A673 (cell line): ENCODE measurements around the gene MAX. TPM values are rescaled to one million over a fixed set of nuclear protein-coding genes. Genes with fewer than 3 reads are reported as not detected.

ENCODE experiments used
- BruUV-seq: library from RNA; stranded (reverse); fragments of 400-500 nt; replicated peaks from 2 replicates; lab custom pipeline; 2021; lab: Mats Ljungman, UMichigan
- CTCF ChIA-PET: fragments of 300-600 bp; sonication (Branson Sonifier 250); formaldehyde crosslinking; loops from one replicate; lab custom pipeline; 2022; ENCODE audit warnings: antibody characterized with exemption; lab: Charles Lee
- POLR2A ChIA-PET: fragments of 300-600 bp; sonication (Branson Sonifier 250); formaldehyde crosslinking; loops from one replicate; lab custom pipeline; 2022; ENCODE audit warnings: antibody characterized with exemption; ENCODE audit not compliant: low non-redundant PET; lab: Charles Lee
- DNase-seq: peaks from one replicate; pipeline ENCODE4 v3.0.0-alpha.2; 2015; ENCODE audit warnings: low spot score
- H3K27ac ChIP-seq: fragments of 200-600 bp; sonication (generic); 2 replicates; pipeline ENCODE4 v1.5.1; 2016; ENCODE audit warnings: mixed run types, low read depth, mild to moderate bottlenecking, mixed read lengths, antibody characterized with exemption, low read length; ENCODE audit not compliant: poor library complexity, severe bottlenecking
- H3K27me3 ChIP-seq: fragments of 200-600 bp; sonication (generic); replicated peaks from 2 replicates; pipeline ENCODE4 v1.6.1; 2017; ENCODE audit warnings: mixed run types, low read depth, mild to moderate bottlenecking, mixed read lengths, antibody characterized with exemption, low read length; ENCODE audit not compliant: insufficient read depth, poor library complexity
- H3K36me3 ChIP-seq: fragments of 200-600 bp; sonication (generic); 2 replicates; pipeline ENCODE4 v1.6.1; 2016; ENCODE audit warnings: mixed run types, mild to moderate bottlenecking, mixed read lengths, antibody characterized with exemption, low read length; ENCODE audit not compliant: insufficient read depth, poor library complexity, severe bottlenecking
- H3K4me1 ChIP-seq: fragments of 200-600 bp; sonication (generic); 2 replicates; pipeline ENCODE4 v1.6.1; 2017; ENCODE audit warnings: mixed run types, mild to moderate bottlenecking, mixed read lengths, antibody characterized with exemption, low read length; ENCODE audit not compliant: insufficient read depth, poor library complexity, severe bottlenecking
- H3K4me3 ChIP-seq: fragments of 200-600 bp; sonication (generic); 2 replicates; pipeline ENCODE4 v1.5.1; 2016; ENCODE audit warnings: low read depth, mixed run types, mild to moderate bottlenecking, mixed read lengths, low read length; ENCODE audit not compliant: poor library complexity, severe bottlenecking
- H3K9me3 ChIP-seq: fragments of 200-600 bp; sonication (generic); 2 replicates; pipeline ENCODE4 v1.6.1; 2016; ENCODE audit warnings: mixed run types, low read depth, mild to moderate bottlenecking, mixed read lengths, antibody characterized with exemption, low read length; ENCODE audit not compliant: poor library complexity, severe bottlenecking
- CTCF ChIP-seq: fragments of 300-800, 200-600 bp; sonication (generic); conservative IDR thresholded peaks from 2 replicates; pipeline ENCODE4 v1.5.1; 2017; ENCODE audit warnings: low read depth, mild to moderate bottlenecking, antibody characterized with exemption, low read length, moderate library complexity, mixed read lengths
- EZH2 ChIP-seq: fragments of 200-600 bp; sonication (generic); IDR thresholded peaks from 2 replicates; pipeline ENCODE4 v1.6.1; 2017; ENCODE audit warnings: borderline replicate concordance, low read depth, mild to moderate bottlenecking, mixed read lengths, antibody characterized with exemption, low read length; ENCODE audit not compliant: poor library complexity, severe bottlenecking
- intact Hi-C: fragments of 100-400 bp; cut with micrococcal nuclease; formaldehyde crosslinking; loops from one replicate; pipeline ENCODE4 v1.10.0; 2022; ENCODE audit not compliant: unreplicated experiment
- total RNA-seq: library from RNA; stranded (reverse); gene quantifications from 2 replicates; pipeline ENCODE4 v1.2.3, GENCODE V29; 2021

Gene MAX
- total RNA-seq, 1 experiment from 2014 or later, result 81.2 TPM

- ChIA-PET POLR2A (interaction anchor here (0.7 kb wide), 1 partner anchor 131 kb away, joined by 5 read pairs; no protein-coding TSS in a partner anchor), CTCF (no interaction called here)
- Histone ChIP-seq H3K27ac (no peak overlapping the region), H3K36me3 (peaks cover 7% of the 10 kb centered on the region), H3K9me3 (no peaks in the 10 kb centered on the region), H3K4me3 (no peak overlapping the region), H3K27me3 (no peaks in the 10 kb centered on the region), H3K4me1 (no peaks in the 10 kb centered on the region)
- no peak for TF ChIP-seq CTCF
- no peak for TF ChIP-seq EZH2
- intact Hi-C loops, result no loop called here
- no TSS peak for BruUV-seq
- no peak for DNase-seq
Observed at GRCh38 chr14:65052832-65053231, 49.5 kb downstream of the MAX start.

GRCh38 chr14:65045709-65046108 lies 56.6 kb downstream of the MAX start:
- Histone ChIP-seq H3K4me3 (no peak overlapping the region), H3K9me3 (no peaks in the 10 kb centered on the region), H3K27ac (no peak overlapping the region), H3K4me1 (peaks cover 6% of the 10 kb centered on the region), H3K27me3 (no peaks in the 10 kb centered on the region), H3K36me3 (peaks cover 14% of the 10 kb centered on the region)
- CTCF ChIA-PET, result no interaction called here
- POLR2A ChIA-PET, result no interaction called here
- BruUV-seq, result no TSS peak
- TF ChIP-seq CTCF (no peak), EZH2 (no peak)
- no peak for DNase-seq
- intact Hi-C loops, result no loop called here

GRCh38 chr14:65045006-65045405 lies 57.3 kb downstream of the MAX start:
- CTCF ChIA-PET, result no interaction called here
- Histone ChIP-seq H3K27ac (no peak overlapping the region), H3K36me3 (peaks cover 14% of the 10 kb centered on the region), H3K27me3 (no peaks in the 10 kb centered on the region), H3K4me1 (peaks cover 6% of the 10 kb centered on the region), H3K4me3 (no peak overlapping the region), H3K9me3 (no peaks in the 10 kb centered on the region)
- no peak for DNase-seq
- no TSS peak for BruUV-seq
- POLR2A ChIA-PET, result no interaction called here
- TF ChIP-seq CTCF, result no peak
- TF ChIP-seq EZH2, result no peak
- intact Hi-C loops, result no loop called here
